HG03521 (cell line): ENCODE results near the gene LRP1.

Experiments used
- ATAC-seq: cut with Tn5 transposase; IDR thresholded peaks from one replicate; pipeline ENCODE4 v1.9.1; 2021; ENCODE audit warnings: mild to moderate bottlenecking, moderate library complexity; ENCODE audit not compliant: unreplicated experiment

The LRP1 gene

GRCh38 chr12:57190037-57190436, 61.8 kb downstream of the LRP1 start:
- no peak for ATAC-seq

GRCh38 chr12:57190821-57191220, 62.5 kb downstream of the LRP1 start:
- no peak for ATAC-seq

DNA sequence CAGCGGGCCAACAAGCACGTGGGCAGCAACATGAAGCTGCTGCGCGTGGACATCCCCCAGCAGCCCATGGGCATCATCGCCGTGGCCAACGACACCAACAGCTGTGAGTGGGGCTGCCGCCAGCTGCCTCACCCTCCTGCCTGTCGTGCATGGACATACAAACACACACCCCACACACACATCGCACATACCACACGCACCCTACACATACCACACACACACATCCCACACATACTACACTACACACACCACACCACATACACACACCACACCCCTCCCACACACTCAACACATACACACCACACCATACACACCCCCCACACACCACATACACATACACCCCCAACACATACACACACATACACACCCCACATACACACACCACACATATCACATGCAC, 63.1 kb downstream of the LRP1 start:
- no peak for ATAC-seq

DNA sequence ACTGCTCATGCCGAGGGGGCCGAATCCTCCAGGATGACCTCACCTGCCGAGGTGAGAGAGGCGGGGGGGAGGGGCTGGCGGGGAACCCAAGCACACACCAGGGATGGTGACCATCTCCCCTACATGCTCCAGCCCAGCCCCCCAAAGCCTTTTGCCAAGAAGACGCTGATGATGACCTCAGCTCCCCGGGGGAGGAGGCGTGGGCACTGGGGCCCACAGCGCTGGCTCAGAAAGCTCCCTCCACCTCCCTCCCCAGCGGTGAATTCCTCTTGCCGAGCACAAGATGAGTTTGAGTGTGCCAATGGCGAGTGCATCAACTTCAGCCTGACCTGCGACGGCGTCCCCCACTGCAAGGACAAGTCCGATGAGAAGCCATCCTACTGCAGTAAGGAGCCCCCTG, 64.6 kb downstream of the LRP1 start:
- ATAC-seq, result no peak

- no peak for ATAC-seq
These were observed 65.5 kb downstream of the LRP1 start for GRCh38 chr12:57193706-57194245.

GRCh38 chr12:57194253-57194652, 66.0 kb downstream of the LRP1 start:
- ATAC-seq, result no peak

GRCh38 chr12:57195186-57195585, 66.9 kb downstream of the LRP1 start:
- no peak for ATAC-seq

DNA sequence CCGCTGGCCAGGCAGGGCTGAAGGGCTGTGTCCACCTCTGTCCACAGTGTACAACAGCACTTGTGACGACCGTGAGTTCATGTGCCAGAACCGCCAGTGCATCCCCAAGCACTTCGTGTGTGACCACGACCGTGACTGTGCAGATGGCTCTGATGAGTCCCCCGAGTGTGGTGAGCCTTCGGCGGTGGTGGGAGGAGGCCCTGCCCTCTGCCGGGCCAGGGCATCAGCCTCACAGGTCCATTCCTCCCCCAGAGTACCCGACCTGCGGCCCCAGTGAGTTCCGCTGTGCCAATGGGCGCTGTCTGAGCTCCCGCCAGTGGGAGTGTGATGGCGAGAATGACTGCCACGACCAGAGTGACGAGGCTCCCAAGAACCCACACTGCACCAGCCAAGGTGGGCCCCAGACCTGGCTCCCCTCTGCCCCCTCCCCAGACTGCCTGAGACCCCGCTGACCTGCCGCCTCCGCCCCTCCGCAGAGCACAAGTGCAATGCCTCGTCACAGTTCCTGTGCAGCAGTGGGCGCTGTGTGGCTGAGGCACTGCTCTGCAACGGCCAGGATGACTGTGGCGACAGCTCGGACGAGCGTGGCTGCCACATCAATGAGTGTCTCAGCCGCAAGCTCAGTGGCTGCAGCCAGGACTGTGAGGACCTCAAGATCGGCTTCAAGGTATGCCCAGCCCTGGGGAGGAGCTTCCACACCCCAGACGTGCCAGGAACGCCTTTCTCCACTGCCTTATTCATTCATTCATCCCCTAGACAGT, 67.5 kb downstream of the LRP1 start:
- no peak for ATAC-seq

DNA sequence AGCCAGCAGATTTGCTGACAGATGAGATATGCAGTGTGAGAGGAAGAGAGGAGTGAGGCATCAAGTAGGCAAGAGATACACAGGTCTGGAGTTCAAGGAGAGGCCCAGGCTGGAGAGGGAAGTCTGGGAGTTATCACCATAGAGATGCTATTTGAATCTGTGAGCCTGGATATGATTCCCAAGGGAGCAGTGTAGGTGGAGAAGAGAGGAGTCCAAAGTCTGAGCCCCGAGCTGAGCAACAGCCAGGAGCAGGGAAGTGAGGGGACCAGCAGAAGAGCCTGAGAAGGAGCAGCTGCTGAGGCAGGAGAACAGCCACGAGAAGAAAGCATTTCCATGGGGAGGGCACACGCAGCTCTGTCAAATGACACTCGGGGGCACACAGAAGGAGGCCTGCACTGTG, 68.2 kb downstream of the LRP1 start:
- no peak for ATAC-seq

DNA sequence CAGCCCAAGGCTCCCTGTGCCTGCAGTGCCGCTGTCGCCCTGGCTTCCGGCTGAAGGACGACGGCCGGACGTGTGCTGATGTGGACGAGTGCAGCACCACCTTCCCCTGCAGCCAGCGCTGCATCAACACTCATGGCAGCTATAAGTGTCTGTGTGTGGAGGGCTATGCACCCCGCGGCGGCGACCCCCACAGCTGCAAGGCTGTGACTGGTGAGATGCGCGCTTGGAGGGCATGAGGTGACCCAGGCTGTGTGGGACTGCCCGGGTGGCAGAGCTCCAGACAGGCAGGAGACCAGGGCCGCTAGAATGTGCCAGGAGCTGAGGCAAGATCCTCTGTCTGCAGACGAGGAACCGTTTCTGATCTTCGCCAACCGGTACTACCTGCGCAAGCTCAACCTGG, 68.7 kb downstream of the LRP1 start:
- no peak for ATAC-seq

DNA sequence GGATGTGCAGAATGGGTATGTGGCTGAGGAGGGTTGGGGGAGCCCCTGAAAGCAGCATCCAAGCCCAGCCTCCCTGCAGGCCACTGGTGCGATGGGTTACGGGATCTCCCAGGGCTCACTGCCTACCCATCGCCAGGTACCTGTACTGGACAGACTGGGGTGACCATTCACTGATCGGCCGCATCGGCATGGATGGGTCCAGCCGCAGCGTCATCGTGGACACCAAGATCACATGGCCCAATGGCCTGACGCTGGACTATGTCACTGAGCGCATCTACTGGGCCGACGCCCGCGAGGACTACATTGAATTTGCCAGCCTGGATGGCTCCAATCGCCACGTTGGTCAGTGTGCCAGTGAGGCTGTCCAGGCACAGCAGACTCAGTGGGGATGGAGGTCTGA, 70.0 kb downstream of the LRP1 start:
- ATAC-seq, result no peak

- ATAC-seq, result no peak
These were observed 70.9 kb downstream of the LRP1 start for GRCh38 chr12:57199191-57199590.

GRCh38 chr12:57200497-57200896, 72.2 kb downstream of the LRP1 start:
- no peak for ATAC-seq

DNA sequence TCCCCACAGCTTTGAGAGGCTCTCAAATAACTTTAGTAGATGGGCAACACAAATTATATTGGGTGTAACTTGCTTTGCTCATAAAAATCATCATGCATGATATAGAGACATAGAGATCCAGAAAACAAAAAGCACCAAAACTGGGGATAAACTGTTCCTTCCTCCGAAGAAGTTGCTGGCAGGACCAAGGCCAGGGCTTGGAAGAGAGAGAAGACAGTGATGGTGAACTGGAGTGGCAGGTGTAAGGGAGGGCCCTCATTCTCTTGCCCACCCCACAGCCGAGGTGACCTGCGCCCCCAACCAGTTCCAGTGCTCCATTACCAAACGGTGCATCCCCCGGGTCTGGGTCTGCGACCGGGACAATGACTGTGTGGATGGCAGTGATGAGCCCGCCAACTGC, 72.9 kb downstream of the LRP1 start:
- ATAC-seq, result no peak

DNA sequence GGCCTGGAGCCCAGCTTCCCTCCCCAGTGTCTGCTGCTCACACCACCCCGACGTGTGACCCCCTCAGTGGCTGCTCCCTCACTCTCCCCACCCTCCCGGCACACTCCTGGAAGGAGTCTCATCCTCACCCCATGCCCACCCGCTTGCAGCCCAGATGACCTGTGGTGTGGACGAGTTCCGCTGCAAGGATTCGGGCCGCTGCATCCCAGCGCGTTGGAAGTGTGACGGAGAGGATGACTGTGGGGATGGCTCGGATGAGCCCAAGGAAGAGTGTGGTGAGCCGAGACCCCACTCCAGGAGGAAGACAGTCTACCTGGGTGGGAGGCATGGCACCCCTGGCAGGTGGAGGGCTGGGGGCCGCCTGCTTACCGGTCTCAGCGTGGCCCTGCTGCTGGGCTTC, 73.3 kb downstream of the LRP1 start:
- no peak for ATAC-seq

DNA sequence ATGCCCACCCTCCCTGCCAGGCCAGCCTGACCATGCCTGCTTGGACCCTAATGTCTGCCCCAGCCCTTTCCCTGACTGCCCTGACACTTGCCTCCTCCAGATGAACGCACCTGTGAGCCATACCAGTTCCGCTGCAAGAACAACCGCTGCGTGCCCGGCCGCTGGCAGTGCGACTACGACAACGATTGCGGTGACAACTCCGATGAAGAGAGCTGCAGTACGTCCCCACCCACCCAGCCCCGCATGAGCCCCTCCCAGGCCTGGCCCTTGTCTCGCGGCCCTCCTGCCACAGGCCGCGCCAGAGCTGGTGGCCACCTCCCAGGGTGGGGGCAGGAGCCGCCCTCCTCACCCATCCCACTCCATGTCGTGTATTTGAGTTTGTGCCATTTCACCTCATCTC, 74.0 kb downstream of the LRP1 start:
- ATAC-seq, result no peak

DNA sequence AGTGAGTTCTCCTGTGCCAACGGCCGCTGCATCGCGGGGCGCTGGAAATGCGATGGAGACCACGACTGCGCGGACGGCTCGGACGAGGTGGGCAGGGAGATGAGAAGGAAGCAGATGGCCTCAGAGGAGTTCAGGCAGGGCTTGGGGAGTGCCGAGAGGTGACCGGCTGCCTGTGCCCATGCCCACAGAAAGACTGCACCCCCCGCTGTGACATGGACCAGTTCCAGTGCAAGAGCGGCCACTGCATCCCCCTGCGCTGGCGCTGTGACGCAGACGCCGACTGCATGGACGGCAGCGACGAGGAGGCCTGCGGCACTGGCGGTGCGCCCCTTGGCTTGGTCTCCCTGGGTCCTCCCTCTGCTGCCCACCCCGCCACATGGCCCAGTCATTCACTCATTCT, 74.9 kb downstream of the LRP1 start:
- ATAC-seq, result no peak

DNA sequence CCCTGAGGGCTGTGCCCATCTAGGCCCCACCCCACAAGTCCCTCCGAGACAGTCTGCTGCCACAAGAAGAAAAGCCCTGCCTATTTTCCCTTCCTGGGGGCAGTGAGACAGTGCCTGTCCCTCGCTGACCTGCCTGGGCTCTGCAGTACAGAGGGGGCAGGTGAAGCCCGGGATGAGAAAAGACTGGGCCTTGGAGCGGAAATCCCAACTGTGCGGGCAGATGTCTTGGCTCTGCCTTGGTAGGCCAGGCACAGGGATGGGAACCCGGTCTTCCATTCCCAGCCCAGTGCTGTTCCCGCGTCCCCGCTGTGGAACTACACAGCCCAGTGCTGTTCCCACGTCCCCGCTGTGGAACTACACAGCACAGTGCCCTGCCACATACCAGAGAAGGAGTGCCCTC, 75.5 kb downstream of the LRP1 start:
- no peak for ATAC-seq

GRCh38 chr12:57204454-57204853, 76.2 kb downstream of the LRP1 start:
- ATAC-seq, result no peak

DNA sequence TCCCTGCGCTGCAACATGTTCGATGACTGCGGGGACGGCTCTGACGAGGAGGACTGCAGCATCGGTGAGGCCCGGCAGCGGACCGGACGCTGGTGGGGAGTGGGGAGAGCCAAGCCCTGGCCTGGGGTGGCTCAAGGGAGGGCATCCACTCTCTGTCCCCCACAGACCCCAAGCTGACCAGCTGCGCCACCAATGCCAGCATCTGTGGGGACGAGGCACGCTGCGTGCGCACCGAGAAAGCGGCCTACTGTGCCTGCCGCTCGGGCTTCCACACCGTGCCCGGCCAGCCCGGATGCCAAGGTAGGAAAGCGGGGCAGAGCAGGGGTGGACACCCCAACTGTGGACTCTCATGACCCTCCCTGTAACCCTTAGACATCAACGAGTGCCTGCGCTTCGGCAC, 76.9 kb downstream of the LRP1 start:
- no peak for ATAC-seq

- no peak for ATAC-seq
These were observed 77.6 kb downstream of the LRP1 start for GRCh38 chr12:57205931-57206330.

- no peak for ATAC-seq
These were observed 79.7 kb downstream of the LRP1 start for GRCh38 chr12:57207731-57208630.
